GM18870 (cell line): ENCODE data around the gene A1CF.

Experiments used
- ATAC-seq: cut with Tn5 transposase; IDR thresholded peaks from one replicate; pipeline ENCODE4 v1.9.1; 2021; ENCODE audit warnings: moderate library complexity; ENCODE audit not compliant: unreplicated experiment

A1CF gene

DNA sequence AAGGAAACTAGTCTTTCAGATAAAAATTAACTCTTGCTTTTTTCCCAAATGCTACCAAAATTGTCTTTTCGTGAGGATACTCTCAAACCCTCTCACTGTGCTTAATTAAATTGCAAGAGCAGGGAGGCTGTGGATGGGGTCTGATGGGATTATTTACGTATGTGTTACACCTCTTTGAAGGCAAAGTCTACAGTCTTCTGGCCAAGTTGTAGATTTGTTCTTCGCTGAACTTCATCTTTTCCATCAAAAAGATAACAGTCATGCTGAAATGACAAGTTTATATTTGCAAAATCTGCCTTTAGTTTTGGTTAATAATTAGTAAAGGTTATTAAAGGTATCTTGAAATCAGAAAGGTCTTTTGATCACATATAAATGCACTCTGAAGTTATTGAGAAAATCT is 22.7 kb downstream of the A1CF start:
- no peak for ATAC-seq

DNA sequence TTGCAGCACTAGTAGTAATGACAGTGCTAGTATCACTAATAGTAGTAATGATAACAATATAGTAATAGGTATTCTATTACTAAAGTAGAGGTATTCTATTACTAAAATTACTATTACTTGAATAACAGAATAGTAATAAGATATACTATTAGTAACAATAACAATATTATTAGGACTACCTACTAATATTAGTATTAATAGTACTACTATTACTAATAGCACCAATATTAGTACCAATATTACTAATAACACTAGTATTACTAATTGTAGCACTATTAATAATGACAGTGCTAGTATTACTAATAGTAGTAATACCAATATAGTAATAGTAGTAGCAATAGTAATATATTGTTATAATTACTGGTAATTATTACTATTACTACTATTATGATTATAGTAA is 24.1 kb downstream of the A1CF start:
- ATAC-seq = no peak

DNA sequence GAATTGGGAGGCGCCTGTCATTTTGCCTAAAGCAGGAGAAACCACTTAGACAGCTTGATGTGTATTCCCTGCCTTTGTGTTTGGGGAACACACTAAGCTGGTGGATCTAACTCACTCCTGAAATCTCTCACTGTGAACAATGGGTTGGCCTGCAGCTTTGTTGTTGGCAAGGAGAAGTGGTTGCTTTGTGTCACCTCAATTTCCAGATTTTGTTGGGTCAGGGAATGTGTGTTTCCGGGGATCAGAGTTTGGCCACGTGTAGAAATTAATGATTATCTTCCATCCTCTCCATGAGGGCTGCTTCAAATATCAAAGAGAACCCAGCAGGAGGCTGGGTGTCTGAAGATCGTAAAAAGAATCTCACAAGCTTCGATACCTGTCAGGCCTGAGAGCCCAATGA is 27.8 kb downstream of the A1CF start:
- no peak for ATAC-seq

DNA sequence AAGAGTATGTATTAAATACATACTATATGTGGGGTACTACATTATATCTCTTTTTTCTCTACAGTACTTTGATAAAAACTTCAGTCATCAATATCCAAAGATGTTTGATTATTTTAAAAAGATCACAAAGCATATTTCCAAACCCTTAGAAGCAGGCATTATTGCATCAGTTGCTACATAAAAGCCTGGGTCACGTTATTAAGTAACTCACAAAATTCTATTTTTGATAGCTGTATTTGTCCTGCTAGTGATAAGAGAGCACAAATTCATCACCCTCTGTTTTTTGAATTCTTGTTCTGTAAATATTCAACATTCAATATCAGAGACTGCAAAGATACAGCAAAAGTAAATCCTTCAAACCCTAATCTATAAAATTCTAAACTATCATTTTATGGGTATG is 30.0 kb downstream of the A1CF start:
- ATAC-seq = no peak

DNA sequence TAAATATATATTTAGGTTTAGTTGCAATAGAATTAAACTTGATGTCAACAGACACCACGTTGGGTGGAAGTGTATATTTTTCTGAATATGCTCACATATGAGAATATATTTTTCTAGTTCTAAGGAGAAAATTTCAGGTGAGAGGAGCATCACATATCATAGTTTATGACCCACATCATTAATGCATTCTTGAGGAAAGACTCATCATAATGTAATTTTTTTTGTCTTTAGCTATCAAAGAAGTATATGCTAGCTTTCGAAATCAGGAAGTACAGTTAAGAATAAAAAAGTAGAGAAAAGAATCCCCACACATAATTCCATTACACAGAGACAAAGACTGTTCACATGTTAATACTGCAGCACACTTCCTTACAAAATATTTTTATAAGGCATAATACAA is 30.4 kb downstream of the A1CF start:
- ATAC-seq = no peak

DNA sequence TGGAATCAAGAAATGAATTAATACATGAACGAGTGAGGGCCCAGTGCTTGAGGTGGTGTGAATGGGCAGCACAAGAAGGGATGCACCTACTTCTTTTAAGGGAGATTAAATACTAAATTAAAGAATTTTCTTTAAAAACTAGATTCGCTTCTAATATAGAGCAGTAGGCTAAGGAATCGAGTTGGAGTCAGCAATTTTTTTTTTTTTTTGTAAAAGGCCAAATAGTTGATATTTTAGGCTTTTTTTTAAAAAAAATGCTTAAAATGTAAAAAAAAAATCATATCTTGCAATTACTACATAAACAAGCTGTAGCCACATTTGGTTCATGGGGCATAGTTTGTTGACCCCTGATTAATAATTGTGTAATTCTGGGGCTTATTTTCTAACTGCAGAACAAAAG is 31.9 kb downstream of the A1CF start:
- no peak for ATAC-seq

DNA sequence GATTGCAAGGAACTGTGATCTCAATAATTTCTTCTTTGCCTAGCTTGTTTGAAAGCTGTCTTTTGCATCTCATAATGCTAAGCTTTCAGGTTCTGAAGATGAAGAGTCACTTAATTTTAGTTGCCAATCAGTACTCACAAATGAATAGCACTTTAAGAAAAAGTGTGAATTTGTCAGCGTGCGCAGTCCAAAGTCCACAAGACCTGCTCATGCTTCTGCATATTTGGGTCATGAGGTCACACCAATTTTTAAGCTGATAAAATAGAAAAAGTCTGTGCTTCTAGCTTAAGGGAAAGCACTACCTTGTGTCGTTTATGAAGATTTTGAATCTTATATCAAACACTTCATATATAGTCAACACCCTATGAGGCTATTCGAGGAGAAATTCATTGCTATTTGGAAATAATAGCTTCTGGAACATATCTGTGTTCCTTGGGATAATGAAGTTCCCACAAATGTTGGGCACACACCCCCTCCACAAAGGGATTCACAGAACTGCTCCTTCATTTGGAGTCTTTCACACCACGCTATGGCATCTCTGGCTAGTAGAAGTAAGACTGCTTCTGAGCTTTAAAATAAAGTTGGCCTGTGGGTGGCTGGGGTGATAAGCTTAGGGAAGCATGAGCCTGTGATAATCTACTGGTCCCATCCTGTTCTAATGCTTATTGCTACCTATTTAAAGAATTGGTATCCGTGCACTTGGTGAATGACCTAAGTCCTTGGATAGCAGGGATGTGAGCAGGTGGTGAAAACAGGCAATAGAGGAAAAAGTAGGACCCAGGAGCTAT is 33.3 kb downstream of the A1CF start:
- ATAC-seq = no peak

DNA sequence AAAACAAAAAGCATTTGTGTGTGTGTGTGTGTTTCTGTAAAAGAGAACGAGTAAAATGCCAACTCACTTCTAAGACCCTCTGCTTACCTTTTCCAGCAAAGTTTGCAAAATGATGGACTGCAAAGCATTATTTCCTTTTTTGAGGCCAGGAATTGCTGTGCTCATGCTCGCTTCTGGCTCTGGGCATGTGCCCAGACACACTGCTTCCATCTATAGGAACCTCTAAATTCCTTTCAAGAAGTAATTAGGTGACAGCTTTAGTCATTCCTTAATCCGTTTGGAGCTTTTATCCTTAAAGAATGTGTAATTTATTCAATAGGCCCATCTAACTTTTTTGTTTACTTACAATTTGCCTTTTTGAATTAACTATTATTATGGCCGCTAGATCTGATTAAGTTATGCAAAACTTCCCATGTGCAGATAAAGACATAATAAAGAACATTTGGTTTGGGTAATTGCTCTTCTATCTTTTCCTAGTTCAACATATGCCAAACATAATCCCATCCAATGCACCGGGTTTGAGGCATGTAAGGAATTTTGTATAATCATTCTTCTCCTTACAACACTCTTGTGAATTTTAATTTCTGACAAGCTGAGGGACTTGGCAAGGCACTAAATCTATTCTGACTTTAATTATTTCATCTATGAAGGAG is 34.7 kb downstream of the A1CF start:
- no peak for ATAC-seq

DNA sequence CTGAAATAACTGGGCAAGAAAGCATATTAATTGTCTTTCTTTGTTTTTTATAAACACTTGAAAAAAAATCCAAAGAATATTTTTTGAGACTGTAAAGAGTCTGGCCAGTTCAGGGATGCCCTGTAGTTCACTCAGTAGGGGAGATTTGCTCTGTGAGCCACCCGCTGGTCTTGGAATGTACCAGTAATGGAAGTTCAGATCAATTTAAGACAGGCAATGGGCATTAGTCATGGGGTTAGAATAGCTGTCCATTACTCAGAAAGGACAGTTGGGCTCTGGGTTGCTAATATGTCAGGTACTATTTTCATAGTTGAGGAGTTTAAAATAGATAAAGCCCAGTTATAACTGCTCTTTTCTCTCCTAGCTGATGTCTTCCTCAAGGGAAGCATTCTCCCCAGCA is 38.7 kb downstream of the A1CF start:
- ATAC-seq = no peak

DNA sequence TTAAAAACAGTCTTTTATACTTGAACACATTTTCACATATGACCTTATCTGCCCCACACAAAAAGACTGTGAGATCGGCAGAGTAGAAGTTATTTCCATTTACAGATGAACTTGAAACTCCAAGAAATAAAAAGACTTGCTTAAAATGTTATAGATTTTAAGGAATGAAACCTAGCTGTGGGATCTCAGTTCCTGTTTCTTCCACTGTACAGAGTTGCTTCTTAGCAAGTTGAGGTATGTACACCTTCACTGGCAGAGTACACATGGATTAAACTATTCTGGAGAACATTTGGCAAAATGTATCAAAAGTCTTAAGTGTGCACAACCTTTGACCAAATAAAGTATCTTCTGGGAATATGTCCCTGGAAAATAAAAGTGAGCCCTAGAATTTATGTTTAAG is 48.3 kb downstream of the A1CF start:
- no peak for ATAC-seq

DNA sequence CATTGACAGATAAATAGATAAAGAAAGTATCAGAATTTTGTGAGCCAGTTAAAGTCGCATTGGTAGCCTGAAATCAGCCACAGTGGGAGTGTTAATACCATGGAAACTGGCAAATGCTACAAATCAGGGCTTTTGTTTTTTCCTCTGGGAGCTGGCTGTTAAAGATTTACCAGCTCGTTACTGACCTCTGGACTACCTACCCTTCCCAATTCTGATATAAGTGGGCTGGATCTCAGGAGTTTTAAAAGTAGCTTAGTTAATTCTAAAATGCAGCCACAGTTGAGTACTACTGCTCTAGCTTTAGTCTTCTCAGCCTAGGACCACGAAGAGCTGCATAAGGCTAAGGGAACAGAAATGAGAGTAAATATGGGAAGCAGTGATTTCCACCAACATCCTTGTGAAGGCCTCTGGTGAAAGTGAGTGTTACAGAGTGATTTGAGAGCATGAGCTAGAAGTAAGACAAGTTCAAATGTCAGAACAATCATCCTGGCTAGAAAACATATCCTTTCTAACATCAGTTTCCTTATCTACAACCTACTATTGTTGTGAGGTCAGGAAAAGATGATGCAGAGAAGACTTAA is 53.2 kb downstream of the A1CF start:
- ATAC-seq = no peak

DNA sequence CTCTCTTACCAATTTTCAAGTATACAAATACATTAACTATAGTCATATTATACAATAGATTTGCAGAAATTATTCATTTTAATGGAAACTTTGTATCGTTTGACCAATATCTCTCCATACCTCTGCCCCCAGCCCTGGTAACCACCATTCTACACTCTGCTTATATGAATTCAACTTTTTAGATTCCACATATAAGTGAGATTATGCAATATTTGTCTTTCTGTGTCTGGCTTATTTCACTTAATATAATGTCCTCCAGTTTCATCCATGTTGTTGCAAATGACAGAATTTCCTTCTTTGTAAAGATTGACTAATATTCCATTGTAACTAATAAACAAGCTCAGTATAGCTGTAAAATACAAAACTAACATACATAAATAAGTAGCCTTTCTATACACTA is 55.4 kb downstream of the A1CF start:
- ATAC-seq = no peak

DNA sequence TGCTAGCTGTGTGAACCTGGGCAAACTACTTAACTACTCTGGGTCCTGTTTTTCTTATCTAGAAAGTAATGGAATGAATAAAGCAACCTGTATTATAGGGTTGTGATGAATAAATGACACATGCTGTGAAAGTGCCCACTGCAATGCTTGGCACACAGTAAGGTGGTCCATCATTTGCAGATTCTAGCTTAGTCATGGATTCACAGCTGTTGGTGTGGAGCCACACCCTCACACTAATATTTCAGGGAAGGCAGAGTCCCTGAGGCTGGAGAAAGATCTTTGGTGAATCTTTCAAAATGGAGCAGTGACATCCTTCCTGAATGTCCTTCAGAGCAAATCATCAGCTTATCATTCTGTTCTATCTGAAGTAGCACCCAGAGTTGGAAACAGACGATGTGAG is 60.6 kb downstream of the A1CF start:
- ATAC-seq = no peak

DNA sequence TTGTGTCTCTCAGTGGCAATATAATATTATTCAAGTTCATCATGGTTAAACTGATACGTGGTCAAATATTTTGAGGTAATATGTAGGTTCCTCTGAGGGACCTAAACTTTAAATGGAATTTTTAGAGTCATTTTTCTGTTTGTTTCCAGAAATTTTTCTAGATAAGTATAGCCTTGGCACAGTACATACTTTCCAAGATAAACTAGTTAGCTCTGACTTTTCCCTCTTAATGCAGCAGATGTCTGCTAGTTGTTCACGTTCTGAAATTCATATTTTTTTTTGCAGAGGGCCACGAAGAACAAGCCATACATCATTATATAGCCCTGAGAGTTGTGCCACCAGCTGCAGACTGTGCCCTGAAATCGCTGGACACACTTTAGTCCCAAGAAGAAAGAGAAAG is 61.6 kb downstream of the A1CF start:
- ATAC-seq = no peak

DNA sequence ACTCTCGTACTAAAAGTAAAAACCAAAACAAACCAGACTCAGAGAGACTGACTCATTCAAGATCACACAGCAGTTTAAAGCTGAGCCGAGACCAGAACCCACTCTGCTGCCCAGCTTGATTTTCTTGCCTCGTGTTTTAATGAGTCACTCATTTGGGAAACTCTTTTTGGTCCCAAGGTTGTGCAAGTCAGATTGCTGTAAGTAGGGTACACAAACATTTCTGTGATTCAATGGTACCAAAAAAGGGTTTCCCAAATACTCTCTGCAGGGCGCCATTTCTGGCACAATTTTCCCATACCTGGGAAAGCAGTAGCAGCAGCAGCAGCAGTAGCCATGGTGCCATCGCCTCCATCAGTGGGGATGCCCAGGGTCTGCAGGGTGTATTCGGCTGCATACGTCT is 75.8 kb downstream of the A1CF start:
- no peak for ATAC-seq

DNA sequence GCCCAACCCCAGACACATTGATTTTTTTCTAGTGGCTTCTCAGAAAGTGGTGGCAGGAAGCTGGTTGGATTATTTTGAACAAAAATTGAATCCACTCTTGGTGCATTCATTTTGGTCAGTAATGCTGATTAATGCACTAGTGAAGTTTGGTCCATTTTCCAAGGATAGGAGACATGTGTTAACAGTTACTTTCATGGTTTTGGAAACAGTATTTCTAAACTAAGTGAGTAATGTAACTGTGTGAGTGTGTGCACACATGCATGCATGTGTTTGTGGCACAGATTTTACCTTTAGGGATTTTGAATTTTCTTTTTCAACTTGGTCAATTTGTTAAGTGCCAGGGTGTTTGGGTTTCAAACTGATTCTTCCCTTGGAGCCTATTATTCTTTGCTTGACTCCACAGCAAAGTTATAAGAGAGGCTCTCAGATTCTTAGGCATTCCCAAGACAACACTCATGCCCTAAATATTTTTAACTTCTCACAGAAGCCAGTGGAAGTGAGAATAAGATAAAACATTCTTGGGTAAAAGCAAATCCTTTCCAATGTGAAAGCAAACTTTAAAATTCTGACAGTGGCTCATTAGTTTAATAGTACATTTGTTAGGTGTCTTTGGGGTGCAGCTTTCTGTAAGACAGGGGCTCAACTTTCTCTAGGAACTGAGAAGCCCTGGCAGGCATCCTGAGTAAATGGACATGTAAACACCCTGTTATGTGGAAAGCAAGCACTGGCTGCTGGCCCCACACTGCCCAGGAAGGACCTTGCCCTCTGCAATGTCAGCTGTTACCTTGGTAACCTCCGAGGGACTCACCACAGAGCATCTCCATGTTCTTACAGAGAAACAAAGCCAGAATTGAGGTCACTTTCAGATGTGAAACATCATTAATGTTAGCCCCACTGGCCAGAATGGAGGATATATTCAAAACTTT is 77.3 kb downstream of the A1CF start:
- ATAC-seq = no peak

DNA sequence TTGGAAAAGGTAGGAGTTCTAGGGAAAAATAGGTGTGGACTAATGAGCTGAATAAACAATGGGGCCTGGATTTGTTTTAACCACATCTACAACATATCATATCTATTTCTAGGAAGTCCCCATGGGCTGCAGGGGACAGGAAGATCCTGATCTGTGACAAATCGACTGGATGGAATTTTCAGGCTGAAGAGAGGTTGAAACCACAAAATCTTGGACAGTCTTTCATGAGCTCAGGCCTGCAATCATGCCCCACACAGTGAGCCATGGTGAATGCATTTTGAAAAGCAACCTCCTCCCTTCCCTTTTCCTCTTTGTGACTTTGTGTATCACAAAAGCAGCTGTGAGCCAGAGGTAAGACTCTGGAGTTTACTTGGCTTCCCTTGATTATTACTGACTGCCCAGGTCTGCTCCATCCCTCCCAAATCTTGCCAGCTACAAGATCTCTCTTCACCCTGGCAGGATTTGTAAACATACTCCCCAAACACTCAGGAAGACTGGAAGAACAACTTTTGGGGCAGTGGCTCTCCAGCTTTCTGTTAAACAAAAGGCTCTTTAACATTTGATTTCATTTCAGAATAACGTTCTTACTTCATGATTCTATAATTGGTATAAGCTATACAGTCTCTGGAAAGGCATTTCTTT is 79.3 kb downstream of the A1CF start:
- ATAC-seq = no peak

DNA sequence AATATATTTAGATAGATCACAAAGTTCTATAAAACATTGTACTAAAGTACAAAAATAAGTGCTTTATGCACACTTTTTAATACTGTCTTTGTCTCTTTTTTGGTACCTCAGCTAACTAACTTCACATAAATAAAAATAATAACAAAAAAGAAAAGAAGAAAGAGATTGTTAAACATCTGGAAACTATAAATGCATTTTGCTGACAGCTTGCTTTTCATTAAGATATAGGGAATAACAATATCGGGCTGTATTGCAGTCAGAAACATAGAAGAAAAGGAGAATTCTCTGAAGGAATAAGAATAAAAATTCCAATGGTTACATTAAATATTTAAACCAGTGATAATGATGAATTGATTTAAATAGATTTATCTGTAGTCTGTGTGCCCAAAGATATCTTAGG is 85.8 kb downstream of the A1CF start:
- ATAC-seq = no peak

DNA sequence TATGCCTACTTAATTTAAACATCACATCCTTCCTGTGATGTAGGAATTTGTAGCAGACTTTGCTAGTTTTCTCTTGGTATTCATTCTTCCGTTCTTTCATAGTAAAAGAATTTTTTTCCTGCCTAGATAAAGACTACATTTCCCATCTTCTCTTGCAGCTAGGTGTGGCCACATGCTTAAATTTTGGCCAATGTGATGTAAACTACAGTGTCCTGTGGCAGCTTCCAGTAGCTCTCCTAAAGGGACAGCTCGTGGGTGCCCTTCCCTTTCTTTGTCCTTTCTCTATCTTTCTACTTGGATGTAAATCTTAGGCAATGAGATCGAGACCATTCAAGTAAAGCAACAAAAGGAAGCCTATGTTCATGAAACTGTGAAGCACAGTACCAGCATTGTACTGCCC is 87.1 kb downstream of the A1CF start:
- ATAC-seq = no peak

DNA sequence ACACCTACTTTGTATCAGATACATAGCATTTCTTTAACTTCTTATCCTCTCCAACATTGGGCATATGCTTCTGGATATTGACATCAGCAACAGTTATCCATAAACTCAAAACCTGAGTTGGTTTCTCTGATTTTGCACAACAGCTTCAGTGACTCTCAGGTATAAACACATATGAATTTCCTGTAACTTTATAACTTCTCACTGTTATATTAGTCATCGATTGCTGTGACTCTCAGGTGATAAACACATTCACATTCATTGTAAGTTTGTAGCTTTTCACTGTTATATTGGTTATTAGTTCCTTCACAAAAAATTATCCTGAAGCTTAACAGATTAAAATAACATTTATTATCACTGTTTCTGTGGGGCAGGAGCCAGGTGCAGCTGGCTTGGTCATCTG is 88.7 kb downstream of the A1CF start:
- no peak for ATAC-seq

DNA sequence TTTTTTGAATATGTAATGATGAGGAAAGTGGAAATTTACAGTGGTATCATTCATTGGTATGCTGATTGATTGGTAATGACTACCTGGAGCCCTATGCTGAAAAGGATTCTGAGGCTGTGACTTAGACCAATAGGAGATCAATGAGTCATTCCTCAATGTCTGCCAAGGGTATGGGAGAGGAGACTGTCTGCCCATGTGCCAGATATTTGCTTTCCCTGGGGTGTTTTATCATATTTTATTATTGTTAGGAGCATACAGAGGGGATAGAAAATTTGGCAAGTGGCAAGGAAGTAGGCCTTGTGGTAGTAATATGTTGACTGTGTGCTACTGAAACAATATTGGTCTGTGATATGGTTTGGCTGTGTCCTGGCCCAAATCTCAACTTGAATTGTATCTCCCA is 90.9 kb downstream of the A1CF start:
- no peak for ATAC-seq
